Neural cell (in vitro differentiated cells): ENCODE measurements around the gene FILIP1.
"Not testable (repeated sequence)": the region's sequence is repeated elsewhere in the genome, so short reads cannot be mapped to it uniquely, and the experiment has no call there.

Experiments
- EP300 ChIP-seq: fragments of 450-650 bp; conservative IDR thresholded peaks from 2 replicates; pipeline ENCODE4 v1.6.1; 2014; ENCODE audit warnings: antibody characterized with exemption, mild to moderate bottlenecking, moderate library complexity; ENCODE audit not compliant: poor library complexity, severe bottlenecking
- EZH2 ChIP-seq: fragments of 200-600, 300-800 bp; shearing (Covaris generic), sonication (generic); IDR thresholded peaks from 2 replicates; pipeline ENCODE4 v1.6.1; 2014; ENCODE audit warnings: antibody characterized with exemption, low read length, borderline replicate concordance, mild to moderate bottlenecking; ENCODE audit not compliant: insufficient read depth, poor library complexity, severe bottlenecking
- MXI1 ChIP-seq: fragments of 450-650 bp; conservative IDR thresholded peaks from 2 replicates; pipeline ENCODE4 v1.6.1; 2014; ENCODE audit warnings: antibody characterized with exemption, mild to moderate bottlenecking; ENCODE audit not compliant: poor library complexity, severe bottlenecking
- POLR2AphosphoS5 ChIP-seq: IDR thresholded peaks from 2 replicates; pipeline ENCODE4 v1.6.1; 2012
- RAD21 ChIP-seq: fragments of 450-650 bp; conservative IDR thresholded peaks from 2 replicates; pipeline ENCODE4 v1.6.1; 2014; ENCODE audit warnings: antibody characterized with exemption, mild to moderate bottlenecking, moderate library complexity
- REST ChIP-seq: IDR thresholded peaks from 2 replicates; pipeline ENCODE4 v1.6.1; 2012; ENCODE audit warnings: borderline replicate concordance
- SMC3 ChIP-seq: fragments of 450-650 bp; conservative IDR thresholded peaks from 2 replicates; pipeline ENCODE4 v1.6.1; 2014; ENCODE audit warnings: antibody characterized with exemption, mild to moderate bottlenecking, moderate library complexity; ENCODE audit not compliant: poor library complexity
- TAF1 ChIP-seq: IDR thresholded peaks from 2 replicates; pipeline ENCODE4 v1.6.1; 2012; ENCODE audit warnings: low read depth
- TF ChIP-seq, protein P1 (sequence below): fragments of 450-650 bp; IDR thresholded peaks from 2 replicates; pipeline ENCODE4 v1.5.1; 2014; ENCODE audit warnings: antibody characterized with exemption, mild to moderate bottlenecking, moderate library complexity; ENCODE audit not compliant: poor library complexity, severe bottlenecking

GRCh38 chr6:75441883-75442282, 51.7 kb downstream of the FILIP1 start:
- TF ChIP-seq, protein P1, sequence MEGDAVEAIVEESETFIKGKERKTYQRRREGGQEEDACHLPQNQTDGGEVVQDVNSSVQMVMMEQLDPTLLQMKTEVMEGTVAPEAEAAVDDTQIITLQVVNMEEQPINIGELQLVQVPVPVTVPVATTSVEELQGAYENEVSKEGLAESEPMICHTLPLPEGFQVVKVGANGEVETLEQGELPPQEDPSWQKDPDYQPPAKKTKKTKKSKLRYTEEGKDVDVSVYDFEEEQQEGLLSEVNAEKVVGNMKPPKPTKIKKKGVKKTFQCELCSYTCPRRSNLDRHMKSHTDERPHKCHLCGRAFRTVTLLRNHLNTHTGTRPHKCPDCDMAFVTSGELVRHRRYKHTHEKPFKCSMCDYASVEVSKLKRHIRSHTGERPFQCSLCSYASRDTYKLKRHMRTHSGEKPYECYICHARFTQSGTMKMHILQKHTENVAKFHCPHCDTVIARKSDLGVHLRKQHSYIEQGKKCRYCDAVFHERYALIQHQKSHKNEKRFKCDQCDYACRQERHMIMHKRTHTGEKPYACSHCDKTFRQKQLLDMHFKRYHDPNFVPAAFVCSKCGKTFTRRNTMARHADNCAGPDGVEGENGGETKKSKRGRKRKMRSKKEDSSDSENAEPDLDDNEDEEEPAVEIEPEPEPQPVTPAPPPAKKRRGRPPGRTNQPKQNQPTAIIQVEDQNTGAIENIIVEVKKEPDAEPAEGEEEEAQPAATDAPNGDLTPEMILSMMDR = not testable (repeated sequence)
- not testable (repeated sequence) for TF ChIP-seq SMC3, EP300, POLR2AphosphoS5, MXI1, TAF1, EZH2, REST, RAD21
